NCI-H2196 treated with DMSO at 0.1 percent for 48 hours (cell line): ENCODE data around the gene ZNF512B.
"Not testable (repeated sequence)": the region's sequence is repeated elsewhere in the genome, so short reads cannot be mapped to it uniquely, and the experiment has no call there.

Source experiments
- DNase-seq: peaks from one replicate; lab custom pipeline; 2025; ENCODE audit not compliant: unreplicated experiment; lab: John Stamatoyannopoulos, UW

ZNF512B gene

GRCh38 chr20:63935447-63935846 lies 34.3 kb downstream of the ZNF512B start:
- no peak for DNase-seq

- no peak for DNase-seq
Measured at GRCh38 chr20:63934271-63935068, 35.3 kb downstream of the ZNF512B start.

- no peak for DNase-seq
Measured at GRCh38 chr20:63933646-63934045, 36.1 kb downstream of the ZNF512B start.

- no peak for DNase-seq
Measured at GRCh38 chr20:63932606-63933160, 37.0 kb downstream of the ZNF512B start.

- DNase-seq = no peak
Measured at GRCh38 chr20:63931735-63932134, 38.0 kb downstream of the ZNF512B start.

GRCh38 chr20:63930971-63931553 lies 38.7 kb downstream of the ZNF512B start:
- no peak for DNase-seq

GRCh38 chr20:63929473-63929883 lies 40.3 kb downstream of the ZNF512B start:
- not testable (repeated sequence) for DNase-seq

- no peak for DNase-seq
Measured at GRCh38 chr20:63929071-63929470, 40.7 kb downstream of the ZNF512B start.

GRCh38 chr20:63926298-63926697 lies 43.4 kb downstream of the ZNF512B start:
- DNase-seq = no peak

GRCh38 chr20:63924241-63924640 lies 45.5 kb downstream of the ZNF512B start:
- DNase-seq = no peak

GRCh38 chr20:63923651-63924050 lies 46.1 kb downstream of the ZNF512B start:
- no peak for DNase-seq

- no peak for DNase-seq
Measured at GRCh38 chr20:63920226-63920625, 49.5 kb downstream of the ZNF512B start.

GRCh38 chr20:63919130-63919529 lies 50.6 kb downstream of the ZNF512B start:
- no peak for DNase-seq

GRCh38 chr20:63917811-63918210 lies 51.9 kb downstream of the ZNF512B start:
- DNase-seq = no peak

- not testable (repeated sequence) for DNase-seq
Measured at GRCh38 chr20:63916371-63916939, 53.3 kb downstream of the ZNF512B start.

GRCh38 chr20:63915471-63915870 lies 54.3 kb downstream of the ZNF512B start:
- no peak for DNase-seq

- DNase-seq = no peak
Measured at GRCh38 chr20:63913768-63914167, 56.0 kb downstream of the ZNF512B start.

GRCh38 chr20:63911176-63911575 lies 58.6 kb downstream of the ZNF512B start:
- DNase-seq = no peak

- DNase-seq = no peak
Measured at GRCh38 chr20:63908008-63908682, 61.6 kb downstream of the ZNF512B start.
